SJSA1 (cell line): Measurements from ENCODE around the gene ZNF366. TPM values are rescaled to one million over a fixed set of nuclear protein-coding genes. Genes with fewer than 3 reads are reported as not detected.

Experiments used
- DNase-seq, 2 experiments: peaks; one replicate each; pipeline ENCODE4 v3.0.0-alpha.2; 2015 to 2020; ENCODE audit warnings: low spot score in 2 of 2, low read depth in 1 of 2
- H3K27ac ChIP-seq: fragments of 250-450 bp; sonication (Bioruptor Pico); 2 replicates; pipeline ENCODE4 v1.5.1; 2020; ENCODE audit warnings: mild to moderate bottlenecking, moderate library complexity
- H3K27me3 ChIP-seq: fragments of 250-450 bp; sonication (Bioruptor Pico); replicated peaks from 2 replicates; pipeline ENCODE4 v1.5.1; 2020; ENCODE audit warnings: mild to moderate bottlenecking, moderate library complexity
- H3K36me3 ChIP-seq: fragments of 250-450 bp; sonication (Bioruptor Pico); 2 replicates; pipeline ENCODE4 v1.5.1; 2020; ENCODE audit warnings: mild to moderate bottlenecking
- H3K4me1 ChIP-seq: fragments of 250-450 bp; sonication (Bioruptor Pico); replicated peaks from 2 replicates; pipeline ENCODE4 v1.6.1; 2021; ENCODE audit warnings: mild to moderate bottlenecking
- H3K4me3 ChIP-seq: fragments of 250-450 bp; sonication (Bioruptor Pico); 2 replicates; pipeline ENCODE4 v1.5.1; 2020; ENCODE audit warnings: mild to moderate bottlenecking
- H3K9me3 ChIP-seq: fragments of 250-450 bp; sonication (Bioruptor Pico); replicated peaks from 2 replicates; pipeline ENCODE4 v1.5.1; 2020; ENCODE audit warnings: mild to moderate bottlenecking
- total RNA-seq: library from RNA; depleted of rRNA; stranded (reverse); fragments of >200 nt; shearing (Covaris generic); gene quantifications from 2 replicates; pipeline ENCODE4 v1.2.3, GENCODE V29; 2014

Gene ZNF366
- total RNA-seq, 1 experiment from 2014 or later: not detected

DNA sequence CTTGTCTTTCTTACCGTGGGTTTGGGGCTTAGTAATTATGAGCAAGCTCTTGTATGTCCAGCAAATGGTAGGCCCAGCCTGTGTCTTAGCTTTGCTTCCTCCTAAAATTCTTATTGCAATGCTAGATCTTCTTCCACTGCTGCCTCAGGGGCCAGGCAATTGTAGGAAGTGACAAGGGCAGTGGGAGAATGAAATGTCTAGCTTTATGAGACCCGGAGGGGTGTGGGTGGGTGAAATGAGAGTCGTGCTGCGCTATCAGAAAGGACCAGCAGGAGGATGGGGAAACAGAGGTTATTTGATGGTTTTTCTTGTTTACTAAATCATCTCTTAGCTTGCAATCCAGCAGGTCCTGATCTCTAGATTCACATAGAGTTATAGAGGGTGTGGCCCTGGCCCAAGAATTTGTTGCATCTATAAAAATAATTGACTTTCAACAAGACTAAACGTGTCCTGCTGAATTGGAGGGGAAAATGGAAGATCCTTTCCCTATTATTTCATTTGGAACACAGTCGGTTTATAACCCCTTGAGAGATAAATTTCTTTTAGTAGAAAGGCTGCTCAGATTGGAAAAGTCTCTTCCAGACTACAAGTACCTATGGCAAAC lies 43.7 kb downstream of the ZNF366 start:
- DNase-seq: no peak
- Histone ChIP-seq H3K27me3 (no peaks in the 10 kb centered on the region), H3K9me3 (no peaks in the 10 kb centered on the region), H3K27ac (no peak overlapping the region), H3K4me3 (no peak overlapping the region), H3K4me1 (peaks cover 24% of the 10 kb centered on the region), H3K36me3 (no peaks in the 10 kb centered on the region)

- no peaks in the 10 kb centered on the region for H3K36me3 ChIP-seq
- no peak for DNase-seq
- H3K4me1 ChIP-seq: peaks cover 5% of the 10 kb centered on the region
Observed at GRCh38 chr5:72460413-72460812, 46.8 kb downstream of the ZNF366 start.

DNA sequence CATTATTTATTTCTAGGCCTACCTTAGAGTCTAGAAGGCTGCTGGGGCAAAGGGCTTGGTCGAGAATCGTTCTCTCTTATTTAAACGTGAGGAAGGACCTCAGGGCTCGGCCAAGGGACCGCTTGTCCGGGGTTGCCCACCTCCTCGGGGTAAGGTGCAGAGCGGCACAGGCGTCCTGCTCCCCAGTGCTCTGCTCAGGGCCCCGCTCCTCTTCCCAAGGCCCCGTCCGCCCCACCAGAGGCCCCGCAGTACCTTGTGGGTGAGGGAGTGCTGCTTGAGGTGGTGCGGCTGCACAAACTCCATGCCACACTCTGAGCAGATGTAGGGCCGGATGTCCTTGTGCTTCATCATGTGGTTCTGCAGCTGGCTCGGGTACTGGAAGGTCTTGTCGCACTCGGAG lies 47.3 kb downstream of the ZNF366 start:
- Histone ChIP-seq H3K27ac (no peak overlapping the region), H3K27me3 (no peaks in the 10 kb centered on the region), H3K4me1 (no peaks in the 10 kb centered on the region; the same call in 1 of the 2 replicates), H3K36me3 (no peaks in the 10 kb centered on the region), H3K9me3 (no peaks in the 10 kb centered on the region), H3K4me3 (no peak overlapping the region)
- no peak for DNase-seq

More at GRCh38 chr5:72460413-72460812, 46.8 kb downstream of the ZNF366 start:
- no peaks in the 10 kb centered on the region for H3K27me3 ChIP-seq
- H3K27ac ChIP-seq: no peak overlapping the region
- no peak overlapping the region for H3K4me3 ChIP-seq
- H3K9me3 ChIP-seq: no peaks in the 10 kb centered on the region

DNA sequence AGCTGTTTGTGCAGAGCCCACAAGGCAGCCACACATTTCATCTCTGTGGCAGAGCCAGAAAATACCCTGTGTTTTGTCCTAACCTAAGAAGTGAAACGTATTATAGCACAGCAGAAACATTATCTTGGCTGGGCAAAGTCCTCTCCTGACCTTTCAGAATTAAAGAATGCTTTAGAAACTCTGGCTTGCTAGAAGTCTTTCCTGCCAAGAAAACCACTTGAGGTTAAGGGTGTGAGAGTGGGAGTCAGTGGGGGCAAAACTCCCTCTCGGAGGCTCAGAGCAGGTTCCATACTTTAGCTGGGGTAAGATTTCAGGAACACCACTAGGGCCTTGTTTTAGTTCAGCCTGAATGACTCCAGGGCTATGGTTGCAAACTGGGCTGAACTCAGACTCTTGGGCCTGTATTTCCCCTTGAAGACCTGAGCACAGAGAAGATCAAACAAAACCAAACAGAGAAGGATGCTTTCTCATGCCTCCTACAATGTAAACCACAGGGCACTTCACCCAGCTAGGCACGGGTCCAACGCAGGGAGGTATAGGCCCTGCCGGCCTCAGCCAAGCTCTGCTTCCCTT lies 48.0 kb downstream of the ZNF366 start:
- Histone ChIP-seq H3K36me3 (no peaks in the 10 kb centered on the region), H3K9me3 (no peaks in the 10 kb centered on the region), H3K27me3 (no peaks in the 10 kb centered on the region), H3K4me1 (no peaks in the 10 kb centered on the region), H3K27ac (no peak overlapping the region), H3K4me3 (no peak overlapping the region)
- DNase-seq: no peak

DNA sequence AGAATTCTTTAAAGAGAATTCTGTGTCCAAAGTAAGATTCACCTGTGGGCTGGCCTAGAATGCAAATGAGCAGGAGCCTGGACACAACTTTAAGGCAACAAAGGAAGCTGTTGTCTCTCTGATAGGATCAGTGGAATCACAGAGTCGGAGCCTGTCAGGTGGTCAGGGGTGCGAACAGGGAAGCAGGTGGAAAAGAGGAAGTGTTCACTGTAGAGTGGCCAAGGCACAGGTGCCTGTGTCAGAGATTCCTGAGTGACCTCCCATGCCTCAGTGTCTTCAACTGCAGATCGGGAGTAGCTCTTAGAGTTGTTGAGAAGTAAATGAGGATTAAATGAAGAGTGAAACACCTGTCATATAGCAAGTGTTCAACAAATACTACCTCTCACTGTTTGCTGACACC lies 48.8 kb downstream of the ZNF366 start:
- DNase-seq: no peak
- H3K36me3 ChIP-seq: no peaks in the 10 kb centered on the region
- H3K9me3 ChIP-seq: no peaks in the 10 kb centered on the region
- no peak overlapping the region for H3K27ac ChIP-seq
- H3K27me3 ChIP-seq: no peaks in the 10 kb centered on the region
- H3K4me1 ChIP-seq: peaks cover 2% of the 10 kb centered on the region
- no peak overlapping the region for H3K4me3 ChIP-seq

DNA sequence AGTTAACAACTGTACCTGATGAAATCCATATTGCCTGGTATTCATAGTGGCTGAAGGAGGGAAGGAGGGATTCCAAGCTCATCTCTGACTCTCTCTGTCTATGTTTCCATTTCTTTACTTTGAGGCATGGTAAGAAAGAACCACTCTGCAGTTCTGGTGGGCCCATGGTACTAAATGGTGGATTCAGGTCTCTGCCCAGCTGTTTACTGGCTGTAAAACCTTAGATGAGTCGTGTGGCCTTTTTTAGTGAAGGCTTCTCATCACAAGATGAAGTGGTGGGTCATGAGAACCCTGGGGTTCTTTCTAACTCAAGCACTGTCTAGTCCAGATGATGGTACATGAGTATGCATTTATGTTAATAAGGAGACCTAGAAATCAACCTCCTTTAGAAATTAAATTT lies 49.7 kb downstream of the ZNF366 start:
- Histone ChIP-seq H3K27me3 (no peaks in the 10 kb centered on the region), H3K4me1 (peaks cover 11% of the 10 kb centered on the region), H3K9me3 (no peaks in the 10 kb centered on the region), H3K4me3 (no peak overlapping the region), H3K27ac (no peak overlapping the region), H3K36me3 (no peaks in the 10 kb centered on the region)
- DNase-seq: no peak

- no peak for DNase-seq
- Histone ChIP-seq H3K9me3 (no peaks in the 10 kb centered on the region), H3K4me3 (no peak overlapping the region), H3K27me3 (no peaks in the 10 kb centered on the region), H3K36me3 (no peaks in the 10 kb centered on the region), H3K27ac (no peak overlapping the region), H3K4me1 (peaks cover 20% of the 10 kb centered on the region)
Observed at GRCh38 chr5:72456391-72457074, 50.7 kb downstream of the ZNF366 start.

- DNase-seq: no peak
- H3K4me1 ChIP-seq: peaks cover 26% of the 10 kb centered on the region
- no peak overlapping the region for H3K27ac ChIP-seq
- no peaks in the 10 kb centered on the region for H3K27me3 ChIP-seq
- H3K4me3 ChIP-seq: no peak overlapping the region
- no peaks in the 10 kb centered on the region for H3K9me3 ChIP-seq
- H3K36me3 ChIP-seq: no peaks in the 10 kb centered on the region
Observed at GRCh38 chr5:72455476-72455875, 51.7 kb downstream of the ZNF366 start.

DNA sequence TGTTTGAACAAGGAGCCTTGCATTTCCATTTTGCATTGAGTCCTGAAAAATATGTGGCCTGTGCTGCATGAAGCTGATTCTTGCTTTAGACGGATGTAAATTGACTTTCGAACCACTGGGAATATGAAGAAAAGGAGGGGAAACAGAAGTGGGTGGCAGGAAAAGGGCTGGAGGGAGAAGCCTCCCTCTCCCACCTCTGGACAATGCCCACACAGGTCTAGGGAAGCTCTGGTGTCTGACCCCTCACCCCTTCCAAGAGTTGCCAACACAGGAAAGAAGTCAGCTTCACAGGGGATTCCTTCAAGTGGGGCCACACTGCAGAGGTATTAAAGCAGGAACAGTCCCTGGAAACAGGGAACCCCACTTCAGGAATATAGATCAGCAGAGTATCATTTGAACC lies 52.2 kb downstream of the ZNF366 start:
- Histone ChIP-seq H3K9me3 (no peaks in the 10 kb centered on the region), H3K27ac (no peak overlapping the region), H3K36me3 (no peaks in the 10 kb centered on the region), H3K4me3 (no peak overlapping the region), H3K27me3 (no peaks in the 10 kb centered on the region), H3K4me1 (peaks cover 26% of the 10 kb centered on the region)
- DNase-seq: no peak

DNA sequence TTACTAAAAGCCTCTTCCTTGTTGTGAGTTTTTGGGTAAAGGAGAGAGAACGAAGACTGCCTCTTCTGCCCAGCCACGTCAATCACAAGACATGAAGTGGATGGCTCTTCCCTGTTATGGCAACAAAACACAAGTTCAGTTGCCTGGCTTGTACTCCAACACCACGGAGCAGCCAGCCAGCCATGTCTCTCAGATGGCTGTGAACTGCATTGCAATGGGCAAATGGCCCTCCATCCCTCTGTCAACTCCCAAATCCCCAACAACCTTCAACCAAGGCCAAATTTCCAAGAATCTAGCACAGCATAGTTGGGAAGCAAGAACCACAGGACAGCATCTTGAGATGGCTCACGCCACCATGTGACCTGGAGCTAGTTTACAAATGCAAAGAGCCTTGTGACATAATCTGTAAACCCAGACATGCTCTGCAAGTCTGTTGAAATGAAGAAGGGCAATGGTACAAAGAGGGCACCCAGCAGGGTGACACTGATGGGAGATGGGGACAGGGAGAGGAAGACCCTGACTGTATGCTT lies 53.9 kb downstream of the ZNF366 start:
- DNase-seq: no peak
- H3K9me3 ChIP-seq: no peaks in the 10 kb centered on the region

GRCh38 chr5:72452515-72453245 lies 54.5 kb downstream of the ZNF366 start:
- no peak overlapping the region for H3K4me3 ChIP-seq
- H3K27ac ChIP-seq: peak overlapping the region; percentile 85
- H3K4me1 ChIP-seq: peaks cover 26% of the 10 kb centered on the region
- H3K9me3 ChIP-seq: no peaks in the 10 kb centered on the region
- H3K36me3 ChIP-seq: no peaks in the 10 kb centered on the region
- no peaks in the 10 kb centered on the region for H3K27me3 ChIP-seq
- peak; percentile 74 to 82 for DNase-seq

More for the DNA sequence above, 53.9 kb downstream of the ZNF366 start:
- Histone ChIP-seq H3K4me3 (no peak overlapping the region), H3K4me1 (peaks cover 26% of the 10 kb centered on the region), H3K36me3 (no peaks in the 10 kb centered on the region), H3K27me3 (no peaks in the 10 kb centered on the region), H3K27ac (peak overlapping the region; percentile 85)

DNA sequence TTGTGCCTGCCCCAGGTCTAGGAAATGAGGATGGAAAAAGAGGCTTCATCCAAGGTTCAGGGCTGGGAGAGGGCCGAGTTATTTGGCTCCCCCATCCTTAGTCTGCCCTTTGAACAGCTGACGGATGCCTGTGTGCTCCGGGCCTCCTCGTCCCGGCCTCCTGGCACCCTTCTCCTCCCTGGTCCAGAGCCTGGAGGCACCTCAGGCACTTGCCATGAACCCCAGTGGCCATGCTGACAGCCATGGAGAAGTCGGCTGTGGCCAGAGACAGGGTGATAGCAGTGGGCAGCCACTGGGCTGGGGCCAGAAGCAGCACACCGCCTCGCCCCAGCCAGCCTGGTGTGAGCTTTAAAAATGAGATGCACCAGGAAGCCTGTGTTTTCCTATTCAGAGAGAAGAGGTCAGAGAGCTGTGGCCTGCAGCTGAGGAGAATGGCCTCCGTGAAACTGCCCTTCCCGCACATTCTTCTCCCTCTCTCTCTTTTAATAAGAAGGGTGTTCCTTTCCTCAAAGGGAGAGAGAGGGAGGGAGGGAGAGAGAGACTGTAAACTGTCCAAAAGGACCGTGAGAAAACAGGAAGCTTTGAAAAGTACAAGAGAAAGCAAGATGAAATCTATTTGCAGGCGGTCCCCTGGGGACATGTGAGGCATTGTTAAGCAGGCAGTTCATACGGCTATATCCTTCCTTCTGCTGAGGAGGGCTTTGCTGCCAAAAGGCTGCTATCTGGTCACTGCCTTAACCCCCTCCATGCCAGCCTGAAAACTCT lies 55.3 kb downstream of the ZNF366 start:
- peak overlapping the region; percentile 85 for H3K27ac ChIP-seq
- no peaks in the 10 kb centered on the region for H3K27me3 ChIP-seq
- peaks cover 26% of the 10 kb centered on the region for H3K4me1 ChIP-seq
- H3K4me3 ChIP-seq: no peak overlapping the region
- DNase-seq: peak; percentile 72 to 86
- H3K36me3 ChIP-seq: no peaks in the 10 kb centered on the region
- H3K9me3 ChIP-seq: no peaks in the 10 kb centered on the region

DNA sequence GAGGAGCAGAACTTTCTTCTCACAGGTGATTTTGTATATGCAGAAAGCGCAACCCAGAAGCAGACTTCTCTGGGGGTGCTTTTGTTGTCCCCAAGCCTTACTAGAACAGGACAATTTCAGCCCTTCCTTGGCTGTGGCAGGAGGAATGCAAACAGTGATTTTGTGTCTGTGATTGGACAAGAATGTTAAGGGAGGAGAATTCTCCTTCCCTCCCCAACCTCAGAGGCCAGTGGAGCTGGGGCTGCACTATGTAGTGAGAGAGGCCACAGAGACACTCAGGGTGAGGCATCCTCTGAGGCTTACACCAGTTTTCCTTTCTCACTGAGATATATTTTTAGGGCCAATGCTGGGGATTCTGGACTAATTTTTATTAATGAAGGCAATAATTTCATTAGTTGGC lies 58.8 kb downstream of the ZNF366 start:
- Histone ChIP-seq H3K36me3 (no peaks in the 10 kb centered on the region), H3K27ac (no peak overlapping the region), H3K9me3 (no peaks in the 10 kb centered on the region), H3K27me3 (no peaks in the 10 kb centered on the region), H3K4me1 (peaks cover 24% of the 10 kb centered on the region), H3K4me3 (no peak overlapping the region)
- no peak for DNase-seq
